Mucosa of rectum (tissue), 2 donors: ENCODE data around the gene CENPM.

Experiments
- H3K27ac ChIP-seq, 2 donors: one replicate each; pipeline ENCODE4 v1.7.0; 2013; ENCODE audit warnings: inconsistent platforms in 2 of 2, low read depth in 2 of 2, low read length in 2 of 2
- H3K27me3 ChIP-seq, 2 donors: one replicate each; pipeline ENCODE4 v1.7.0; 2013; ENCODE audit warnings: low read length in 2 of 2; ENCODE audit not compliant: control insufficient read depth in 2 of 2, insufficient read depth in 2 of 2
- H3K36me3 ChIP-seq, 2 donors: one replicate each; pipeline ENCODE4 v1.7.0; 2013; ENCODE audit warnings: low read length in 2 of 2; ENCODE audit not compliant: control insufficient read depth in 2 of 2, insufficient read depth in 2 of 2
- H3K4me1 ChIP-seq, 2 donors: one replicate each; pipeline ENCODE4 v1.7.0; 2013; ENCODE audit warnings: low read length in 2 of 2, mild to moderate bottlenecking in 1 of 2; ENCODE audit not compliant: control insufficient read depth in 2 of 2, insufficient read depth in 2 of 2
- H3K4me3 ChIP-seq, 2 donors: one replicate each; pipeline ENCODE4 v1.7.0; 2013; ENCODE audit warnings: low read length in 2 of 2
- H3K9ac ChIP-seq, 2 donors: one replicate each; pipeline ENCODE4 v1.7.0; 2013; ENCODE audit warnings: low read length in 2 of 2, low read depth in 1 of 2, mild to moderate bottlenecking in 1 of 2
- H3K9me3 ChIP-seq, 2 donors: one replicate each; pipeline ENCODE4 v1.7.0; 2013; ENCODE audit warnings: low read length in 2 of 2; ENCODE audit not compliant: control insufficient read depth in 2 of 2
- donor health status: healthy.
- donor health status: Normal muscosa, but diverticular disease.

Gene CENPM

GRCh38 chr22:41932353-41932752, 14.6 kb downstream of the CENPM start:
- H3K27me3 ChIP-seq = no peaks in the 10 kb centered on the region
- no peaks in the 10 kb centered on the region for H3K9me3 ChIP-seq
- H3K4me1 ChIP-seq = no peaks in the 10 kb centered on the region
- no peak overlapping the region for H3K4me3 ChIP-seq
- H3K36me3 ChIP-seq = no peaks in the 10 kb centered on the region
- no peak overlapping the region for H3K9ac ChIP-seq
- H3K27ac ChIP-seq = no peak overlapping the region

DNA sequence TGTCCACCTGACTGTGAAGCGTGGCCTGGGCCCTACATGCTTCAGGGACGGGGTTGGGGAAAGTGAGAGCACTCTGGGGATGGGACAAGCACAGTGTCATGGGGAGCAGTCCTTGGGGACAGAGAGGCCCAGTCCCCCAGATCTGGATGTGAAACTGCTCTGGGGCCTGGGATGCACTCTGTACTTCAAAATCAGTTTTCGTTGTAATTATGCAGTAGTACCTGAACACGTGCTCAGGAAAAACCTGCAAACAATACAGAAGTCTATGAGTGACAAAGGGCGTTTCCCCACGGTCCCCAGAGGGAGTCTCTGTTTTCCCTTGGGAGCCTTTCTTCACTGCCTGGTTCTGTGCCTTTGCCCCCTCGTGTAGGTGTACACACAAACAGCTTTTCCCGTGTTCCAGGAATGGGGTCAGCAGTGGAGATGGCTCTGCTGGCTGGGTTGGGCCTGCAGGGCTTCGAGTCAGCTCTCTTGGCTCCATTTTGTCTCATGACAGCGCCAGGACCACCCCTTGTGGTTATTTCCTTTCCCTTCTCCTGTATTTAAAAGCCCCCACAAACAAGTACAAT, 15.2 kb downstream of the CENPM start:
- H3K27me3 ChIP-seq = no peaks in the 10 kb centered on the region
- no peak overlapping the region for H3K27ac ChIP-seq
- no peaks in the 10 kb centered on the region for H3K4me1 ChIP-seq
- no peaks in the 10 kb centered on the region for H3K36me3 ChIP-seq
- no peak overlapping the region for H3K9ac ChIP-seq
- no peaks in the 10 kb centered on the region for H3K9me3 ChIP-seq
- no peak overlapping the region for H3K4me3 ChIP-seq

DNA sequence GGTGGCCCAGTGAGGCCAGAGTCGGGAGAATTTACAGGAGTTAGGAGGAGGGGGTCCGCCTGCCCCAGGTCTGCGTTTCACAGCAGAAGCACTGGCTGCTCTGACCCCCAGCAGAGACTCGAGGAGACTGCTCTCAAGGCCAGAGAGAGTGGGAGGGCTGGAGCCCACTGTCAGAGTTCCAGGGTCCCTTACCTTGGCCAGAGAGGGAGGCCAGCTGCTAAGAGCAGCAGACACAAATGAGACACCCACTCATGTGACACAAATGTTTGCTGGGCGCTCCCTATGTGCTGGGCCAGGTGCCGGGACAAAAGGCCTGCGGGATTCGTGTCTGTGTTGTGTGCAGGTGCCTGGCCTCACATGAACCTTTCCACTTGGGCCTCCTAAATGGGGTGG, 17.5 kb downstream of the CENPM start:
- Histone ChIP-seq H3K9ac (no peak overlapping the region), H3K27me3 (peaks cover 7 to 10% of the 10 kb centered on the region in 2 donors), H3K36me3 (no peaks in the 10 kb centered on the region), H3K27ac (no peak overlapping the region), H3K9me3 (no peaks in the 10 kb centered on the region), H3K4me1 (no peaks in the 10 kb centered on the region), H3K4me3 (no peak overlapping the region)

DNA sequence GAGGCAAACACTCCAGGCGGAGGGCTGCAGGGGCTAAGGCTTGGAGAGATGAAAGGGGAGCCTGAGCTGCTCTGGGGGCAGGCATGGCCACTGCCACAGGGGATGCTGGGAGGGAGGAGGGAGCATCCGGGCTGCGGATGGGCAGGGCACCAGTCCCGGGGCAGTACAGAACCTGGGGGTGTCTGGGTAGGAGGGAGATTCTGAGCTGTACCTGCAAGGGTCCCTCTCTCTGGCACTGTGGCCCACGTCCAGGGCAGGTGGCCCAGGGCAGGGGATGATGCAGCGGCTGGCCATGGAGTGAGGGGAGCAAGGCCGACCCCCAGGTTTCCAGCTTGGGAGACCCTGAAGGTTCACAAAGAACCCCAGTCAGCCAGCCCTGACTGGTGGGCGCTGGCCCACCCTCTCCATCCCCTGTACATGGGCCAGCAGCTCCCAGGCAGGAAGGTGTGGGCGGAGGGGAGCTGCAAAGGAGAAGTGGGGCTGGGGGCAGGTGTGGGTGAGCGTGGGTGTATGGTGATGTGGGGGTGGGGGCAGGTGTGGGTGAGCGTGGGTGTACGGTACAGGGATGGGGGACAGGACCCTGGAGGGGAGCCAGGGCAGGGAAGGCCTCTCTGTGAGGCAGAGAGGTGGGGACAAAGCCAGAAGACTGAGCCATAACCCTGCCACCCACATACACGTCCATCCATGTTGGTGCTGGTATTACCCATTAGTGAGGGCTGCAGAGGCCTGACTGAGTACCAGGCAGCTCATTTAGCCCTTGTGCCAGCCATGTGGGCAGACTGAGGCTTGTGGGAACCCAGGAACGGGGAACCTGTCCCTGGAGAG, 18.1 kb downstream of the CENPM start:
- Histone ChIP-seq H3K9me3 (no peaks in the 10 kb centered on the region), H3K27me3 (peaks cover 7 to 10% of the 10 kb centered on the region in 2 donors), H3K4me3 (no peak overlapping the region), H3K9ac (no peak overlapping the region), H3K27ac (no peak overlapping the region), H3K36me3 (no peaks in the 10 kb centered on the region), H3K4me1 (no peaks in the 10 kb centered on the region)

- Histone ChIP-seq H3K36me3 (no peaks in the 10 kb centered on the region), H3K27me3 (peaks cover 7 to 10% of the 10 kb centered on the region in 2 donors), H3K4me1 (no peaks in the 10 kb centered on the region), H3K9ac (no peak overlapping the region), H3K27ac (no peak overlapping the region), H3K4me3 (no peak overlapping the region), H3K9me3 (no peaks in the 10 kb centered on the region)
Measured at GRCh38 chr22:41927813-41928212, 19.1 kb downstream of the CENPM start.

GRCh38 chr22:41925783-41926460, 21.0 kb downstream of the CENPM start:
- Histone ChIP-seq H3K9ac (peak overlapping the region in 1 of 2 donors; percentile 41), H3K27ac (peak overlapping the region in 1 of 2 donors; percentile 58), H3K27me3 (peaks cover 7 to 10% of the 10 kb centered on the region in 2 donors), H3K9me3 (no peaks in the 10 kb centered on the region), H3K4me3 (peak overlapping the region; percentile 35 to 50), H3K4me1 (no peaks in the 10 kb centered on the region), H3K36me3 (no peaks in the 10 kb centered on the region)

DNA sequence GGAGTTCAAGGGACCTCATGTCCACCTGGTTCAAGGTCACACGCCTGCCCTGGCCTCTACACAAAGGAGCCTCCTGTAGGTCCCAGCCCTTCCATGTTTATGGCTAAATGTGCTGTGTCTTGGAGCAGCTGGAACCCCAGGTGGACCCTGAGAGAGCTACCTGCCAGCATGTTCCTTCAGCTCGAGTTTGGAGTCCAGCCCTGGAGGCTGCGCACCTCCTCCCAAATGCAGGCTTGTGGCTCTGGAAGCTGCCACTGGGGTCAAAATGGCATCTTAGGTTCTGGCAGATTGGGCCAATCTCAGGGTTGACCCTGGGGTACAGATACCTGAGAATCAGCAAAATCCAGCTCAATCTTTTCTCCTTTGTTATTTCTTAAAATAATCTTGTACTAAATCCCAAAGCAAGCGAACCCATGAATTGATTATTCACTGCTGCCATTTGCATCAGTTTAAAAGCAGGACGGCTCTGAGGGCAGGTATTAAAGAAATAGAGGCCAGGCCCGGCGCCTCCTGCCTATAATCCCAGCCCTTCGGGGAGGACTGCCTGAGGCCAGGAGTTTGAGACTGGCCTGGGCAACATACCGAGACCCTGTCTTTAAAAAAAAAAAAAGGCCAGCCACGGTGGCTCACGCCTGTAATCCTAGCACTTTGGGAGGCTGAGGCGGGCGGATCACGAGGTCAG, 23.2 kb downstream of the CENPM start:
- H3K4me1 ChIP-seq = peaks cover 10 to 11% of the 10 kb centered on the region in 2 donors
- no peak overlapping the region for H3K27ac ChIP-seq
- no peak overlapping the region for H3K4me3 ChIP-seq
- no peak overlapping the region for H3K9ac ChIP-seq
- H3K27me3 ChIP-seq = peaks cover 7 to 16% of the 10 kb centered on the region in 2 donors
- H3K9me3 ChIP-seq = no peaks in the 10 kb centered on the region
- no peaks in the 10 kb centered on the region for H3K36me3 ChIP-seq

GRCh38 chr22:41922940-41923594, 23.9 kb downstream of the CENPM start:
- H3K27ac ChIP-seq = no peak overlapping the region
- no peaks in the 10 kb centered on the region for H3K36me3 ChIP-seq
- H3K4me1 ChIP-seq = peaks cover 10 to 15% of the 10 kb centered on the region in 2 donors
- no peak overlapping the region for H3K9ac ChIP-seq
- H3K9me3 ChIP-seq = no peaks in the 10 kb centered on the region
- H3K27me3 ChIP-seq = peaks cover 10 to 19% of the 10 kb centered on the region in 2 donors
- no peak overlapping the region for H3K4me3 ChIP-seq

GRCh38 chr22:41922328-41922727, 24.6 kb downstream of the CENPM start:
- Histone ChIP-seq H3K4me1 (peaks cover 10 to 21% of the 10 kb centered on the region in 2 donors), H3K36me3 (no peaks in the 10 kb centered on the region), H3K27ac (no peak overlapping the region), H3K9ac (no peak overlapping the region), H3K27me3 (peaks cover 13 to 21% of the 10 kb centered on the region in 2 donors), H3K4me3 (no peak overlapping the region), H3K9me3 (no peaks in the 10 kb centered on the region)
